Brain pericyte (primary cell): ENCODE results near the gene UGT1A5.

Source experiments
- DNase-seq: peaks from one replicate; pipeline ENCODE4 v3.0.0-alpha.2; 2012; ENCODE audit warnings: low read depth, low spot score

Gene UGT1A5

DNA sequence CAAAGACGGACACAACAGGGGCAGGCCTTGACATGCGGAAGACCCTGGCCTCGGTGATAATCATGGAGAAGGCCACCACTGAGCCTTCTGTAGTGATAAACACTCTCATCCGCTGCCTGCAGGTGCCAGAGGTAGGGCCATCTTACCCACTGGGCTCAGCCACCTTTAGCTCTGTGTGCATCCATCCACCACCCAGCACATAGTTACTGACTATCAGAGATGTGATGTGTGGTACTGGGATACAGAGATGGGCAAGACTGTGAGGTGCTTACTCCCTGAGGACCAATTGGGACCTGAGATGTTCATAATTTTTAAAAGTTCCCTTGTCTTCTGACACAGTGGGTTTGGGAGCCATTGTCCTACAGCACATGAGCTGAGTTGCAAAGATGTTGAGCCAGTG lies 67.0 kb downstream of the UGT1A5 start:
- no peak for DNase-seq

- no peak for DNase-seq
These were observed 68.1 kb downstream of the UGT1A5 start for GRCh38 chr2:233780771-233781170.

DNA sequence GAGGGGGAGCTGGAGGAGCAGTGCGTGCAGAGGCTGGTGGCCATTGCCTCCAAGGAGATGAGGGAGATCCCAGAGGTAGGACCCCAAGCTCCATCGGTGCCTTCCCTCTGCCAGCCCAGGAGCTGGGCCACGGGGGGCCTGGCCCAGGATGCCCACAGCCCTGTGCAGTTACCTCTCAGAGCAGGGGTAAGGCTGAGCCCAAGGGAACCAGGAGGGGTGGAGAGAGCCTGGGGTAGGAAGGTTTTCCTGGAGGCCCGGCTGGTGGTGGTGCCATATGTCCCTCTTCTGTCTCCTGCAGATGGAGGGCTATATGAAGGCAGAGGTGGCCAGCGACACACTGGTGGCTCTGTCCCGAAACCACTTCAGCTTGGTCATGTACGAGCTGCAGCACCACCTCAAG lies 76.8 kb downstream of the UGT1A5 start:
- DNase-seq, result no peak

GRCh38 chr2:233791151-233791882 lies 78.6 kb downstream of the UGT1A5 start:
- DNase-seq, result no peak

DNA sequence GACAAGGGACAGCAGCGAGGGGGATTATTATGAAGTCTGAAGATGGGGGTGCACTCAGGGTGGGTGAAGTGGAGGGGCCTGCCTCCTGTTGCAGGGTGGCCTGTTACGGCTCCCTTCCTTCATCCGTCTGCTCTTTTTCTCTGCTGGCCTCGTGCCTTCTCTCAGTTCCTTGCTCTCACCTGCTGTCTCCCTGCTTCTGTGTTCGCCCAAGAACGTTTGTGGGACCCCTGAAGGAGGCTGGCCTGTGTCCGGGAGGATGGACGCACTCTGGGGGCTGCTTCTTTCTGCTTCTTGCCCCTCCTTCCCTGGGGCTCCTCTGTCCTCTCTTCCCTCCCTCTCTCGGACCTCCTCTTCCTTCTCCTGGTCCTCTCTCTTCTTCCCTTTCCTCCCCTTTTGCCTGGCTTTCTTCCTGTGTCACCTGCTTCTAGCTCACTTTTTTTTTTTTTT lies 79.2 kb downstream of the UGT1A5 start:
- no peak for DNase-seq

DNA sequence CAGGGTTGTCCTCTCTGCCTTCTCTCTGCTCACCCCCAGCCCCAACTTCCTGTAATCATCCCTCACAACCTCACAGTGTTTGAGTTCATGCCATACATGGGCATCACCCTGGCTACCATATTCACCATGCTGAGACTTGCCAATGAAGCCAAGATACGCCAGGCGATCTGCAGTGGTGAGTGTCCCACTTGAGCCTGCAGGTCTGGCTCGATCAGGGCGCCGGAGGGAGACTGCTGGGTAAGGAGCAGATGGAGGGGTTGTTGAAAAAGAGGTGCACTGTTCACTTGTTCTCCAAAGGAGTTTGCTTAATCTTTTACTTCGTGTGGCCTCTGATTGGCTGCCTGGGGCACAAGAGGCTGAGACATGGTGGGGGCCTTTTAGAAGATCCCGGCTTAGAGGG lies 80.0 kb downstream of the UGT1A5 start:
- DNase-seq, result no peak

DNA sequence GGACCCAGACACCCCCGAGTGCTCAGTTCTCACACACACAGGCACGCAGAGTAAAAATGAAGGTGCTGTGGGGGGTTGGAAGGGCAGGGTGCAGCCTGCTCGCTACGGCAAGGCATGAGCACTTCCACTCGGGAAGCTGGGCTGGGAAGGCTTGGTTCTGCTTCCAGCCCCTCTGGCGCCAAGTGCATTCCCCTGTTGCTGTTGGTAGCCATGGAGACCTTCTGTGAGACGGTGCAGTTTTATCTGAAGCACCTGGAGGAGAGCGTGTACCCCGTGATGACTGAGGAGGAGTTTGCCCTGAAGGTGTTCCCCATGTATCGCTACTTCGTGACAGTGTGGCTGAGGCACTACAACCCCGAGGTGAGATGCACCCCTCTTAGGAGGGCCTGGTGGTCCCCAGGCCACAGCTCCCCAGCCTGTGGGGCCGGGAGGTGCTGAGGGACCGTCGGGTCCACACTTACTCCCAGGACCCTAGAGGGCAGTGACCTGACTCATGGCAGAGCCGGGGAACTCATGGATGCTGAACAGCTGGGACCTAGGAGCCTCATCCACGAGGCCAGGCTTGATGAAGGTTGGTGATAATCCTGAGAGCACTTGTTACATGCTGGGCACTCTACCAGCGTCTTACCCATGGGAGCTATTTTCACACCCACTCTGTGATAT lies 80.9 kb downstream of the UGT1A5 start:
- no peak for DNase-seq

DNA sequence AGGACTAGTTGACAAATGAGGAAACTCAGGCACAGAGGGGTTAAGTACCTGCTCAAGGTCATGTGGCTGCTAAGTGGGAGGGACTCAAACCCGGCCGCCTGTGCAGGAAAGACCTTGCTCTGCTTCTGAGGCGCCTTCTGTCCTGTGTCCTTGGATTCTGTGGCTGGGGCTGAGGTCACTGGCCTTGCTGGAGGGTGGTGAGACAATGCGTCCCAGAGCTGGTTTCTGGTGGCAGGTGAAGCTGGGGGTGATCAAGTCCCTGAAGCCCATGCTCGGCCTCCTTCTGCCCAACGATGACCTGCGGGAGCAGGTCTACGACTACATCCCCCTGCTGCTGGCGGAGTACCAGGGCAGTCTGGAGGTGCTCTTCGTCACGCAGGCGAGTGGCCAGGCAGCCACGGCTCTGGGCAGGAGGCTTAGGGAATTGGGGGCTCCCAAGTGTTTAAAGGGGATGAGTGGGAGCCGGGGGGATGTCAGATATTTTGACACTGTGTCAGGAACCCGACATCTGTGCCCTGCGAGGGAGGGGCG lies 81.5 kb downstream of the UGT1A5 start:
- DNase-seq, result no peak

DNA sequence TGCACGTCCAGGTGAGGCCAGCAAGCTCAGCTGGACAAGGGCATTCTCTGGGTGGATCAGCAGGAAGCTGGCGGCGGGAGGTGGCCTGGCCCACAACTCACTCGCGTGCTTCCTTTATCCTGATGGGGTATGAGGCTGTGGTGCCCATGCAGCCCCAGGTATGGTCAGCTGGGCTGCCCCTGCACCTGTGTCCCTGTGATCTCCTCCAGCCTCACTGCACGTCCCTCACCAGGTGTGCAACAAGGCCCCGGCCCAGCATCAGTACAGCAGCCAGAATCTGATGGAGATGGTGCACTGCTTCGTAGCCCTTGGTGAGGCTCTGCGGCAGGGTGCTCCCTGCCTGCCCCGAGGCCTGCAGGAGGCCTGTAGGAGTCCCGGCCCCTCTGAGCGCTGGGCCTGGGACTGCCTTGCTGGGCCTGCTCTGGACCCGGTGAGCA lies 83.0 kb downstream of the UGT1A5 start:
- DNase-seq, result no peak

DNA sequence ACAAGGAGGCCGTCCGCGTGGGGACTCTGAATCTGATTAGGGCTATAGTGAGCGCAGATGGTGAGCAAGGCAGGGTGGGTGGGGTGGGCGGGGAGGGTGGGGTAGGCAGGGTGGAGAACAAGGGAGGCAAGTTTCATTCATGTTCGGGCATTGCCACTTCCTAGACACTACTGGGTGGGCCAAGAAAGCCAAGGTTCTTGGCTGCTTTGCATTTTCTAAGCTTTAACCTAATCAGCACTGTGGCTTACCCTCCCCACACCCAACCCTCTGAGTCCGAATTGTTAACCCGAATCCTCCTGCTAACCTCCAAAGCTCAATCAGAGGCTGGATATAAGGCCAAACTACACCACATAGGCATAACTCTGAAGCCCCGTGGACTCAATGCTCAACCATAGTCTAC lies 83.5 kb downstream of the UGT1A5 start:
- DNase-seq, result no peak

- no peak for DNase-seq
These were observed 85.8 kb downstream of the UGT1A5 start for GRCh38 chr2:233798335-233799086.

DNA sequence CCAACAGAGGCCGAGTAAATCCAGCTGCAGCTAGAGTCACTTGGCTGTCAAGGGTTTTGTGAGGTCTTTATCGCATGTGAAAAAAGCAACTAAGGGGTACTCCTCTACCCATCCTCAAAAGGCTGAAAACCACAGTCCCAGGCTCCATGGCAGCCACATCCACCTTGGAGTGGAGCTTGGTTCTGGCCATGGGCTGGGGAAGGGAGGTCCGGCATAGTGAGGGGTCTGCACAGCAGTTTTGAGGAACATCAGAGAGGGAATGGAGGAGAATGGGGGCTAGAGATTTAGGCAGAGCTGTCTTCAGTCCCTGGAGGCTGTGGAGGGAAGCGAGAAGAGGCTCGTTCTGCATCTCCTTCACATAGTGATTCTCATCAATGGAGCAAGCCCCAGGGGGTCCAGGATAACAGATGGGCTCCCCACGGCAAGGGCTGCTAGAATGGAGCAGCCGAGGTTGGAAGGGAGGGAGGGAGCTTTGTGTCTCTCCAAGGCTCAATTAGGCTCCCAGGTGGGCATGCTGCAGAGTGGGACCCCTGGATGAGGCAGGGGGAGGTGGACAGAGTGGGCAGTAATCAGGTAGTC lies 86.5 kb downstream of the UGT1A5 start:
- DNase-seq, result no peak

DNA sequence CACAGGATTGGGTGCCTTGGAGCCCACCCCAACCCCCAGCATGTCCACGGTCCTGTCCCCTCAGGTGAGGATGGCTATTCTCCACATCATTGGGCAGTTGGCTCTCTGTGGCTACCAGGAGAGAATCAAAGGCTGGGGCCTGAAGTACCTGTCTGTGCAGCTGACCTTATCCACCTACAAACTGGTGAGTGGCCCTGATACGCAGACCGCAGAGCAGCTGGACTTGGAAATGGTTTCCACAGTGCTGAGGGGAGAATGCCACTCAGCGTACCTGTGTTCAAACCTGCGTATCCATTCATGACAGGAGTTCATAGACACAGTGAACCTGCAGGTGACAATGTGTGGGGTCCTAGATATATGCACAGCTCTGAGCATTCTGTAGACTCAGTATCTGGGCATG lies 87.0 kb downstream of the UGT1A5 start:
- no peak for DNase-seq

DNA sequence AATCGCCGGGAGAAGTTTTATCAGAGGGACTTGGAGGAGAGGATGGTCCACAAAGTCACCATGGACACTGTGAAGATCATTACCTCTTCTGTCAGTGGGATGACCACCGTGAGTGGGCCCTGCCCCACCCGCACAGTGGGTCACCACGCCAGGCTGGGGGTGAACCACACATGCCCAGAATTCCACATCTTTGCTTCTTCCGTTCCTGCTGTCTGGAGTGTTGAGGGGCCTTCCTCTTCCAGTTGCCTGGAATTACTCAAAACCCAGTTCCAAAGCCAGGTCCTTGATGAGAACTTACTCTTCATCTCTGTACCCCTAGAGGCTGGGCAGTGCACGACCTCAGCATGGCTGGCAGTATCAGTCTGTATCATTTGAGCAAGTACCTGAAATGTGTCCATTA lies 87.5 kb downstream of the UGT1A5 start:
- no peak for DNase-seq

DNA sequence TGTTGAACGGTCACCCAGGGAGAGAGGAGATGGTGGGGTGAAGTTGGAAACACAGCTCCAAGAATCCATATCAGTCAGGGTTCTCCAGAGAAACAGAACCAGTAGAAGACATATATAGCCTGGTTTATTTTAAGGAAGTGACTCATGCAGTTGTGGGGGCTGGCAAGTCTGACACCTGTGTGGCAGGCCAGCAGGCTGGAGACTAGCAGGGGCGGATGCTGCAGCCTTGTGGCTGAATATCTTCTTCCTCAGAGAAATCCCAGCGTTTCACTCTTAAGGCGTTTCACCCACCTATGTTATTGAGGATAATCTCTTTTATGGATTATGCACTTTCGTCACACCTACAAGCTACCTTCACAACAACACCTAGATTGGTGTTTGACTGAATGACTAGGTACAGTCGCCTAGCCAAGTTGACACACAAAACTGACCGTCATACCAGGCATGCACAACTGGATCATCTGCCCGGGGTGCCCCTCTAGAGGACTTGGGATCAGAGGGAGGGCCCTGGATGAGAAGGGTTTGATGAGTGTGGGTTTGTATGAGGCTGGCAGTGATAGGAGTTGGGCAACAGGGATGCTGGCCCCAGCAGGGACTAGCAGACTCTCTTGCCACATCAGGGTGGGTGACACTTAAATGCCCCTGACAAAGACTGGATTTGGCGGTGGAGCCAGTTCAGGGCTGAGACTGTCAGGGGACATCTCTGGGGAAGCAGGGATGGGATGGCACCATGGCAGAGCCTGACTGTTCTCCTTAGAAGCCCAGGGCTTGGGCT lies 88.8 kb downstream of the UGT1A5 start:
- DNase-seq, result no peak

GRCh38 chr2:233802132-233802815 lies 89.6 kb downstream of the UGT1A5 start:
- no peak for DNase-seq

GRCh38 chr2:233803292-233803911 lies 90.7 kb downstream of the UGT1A5 start:
- DNase-seq, result no peak

DNA sequence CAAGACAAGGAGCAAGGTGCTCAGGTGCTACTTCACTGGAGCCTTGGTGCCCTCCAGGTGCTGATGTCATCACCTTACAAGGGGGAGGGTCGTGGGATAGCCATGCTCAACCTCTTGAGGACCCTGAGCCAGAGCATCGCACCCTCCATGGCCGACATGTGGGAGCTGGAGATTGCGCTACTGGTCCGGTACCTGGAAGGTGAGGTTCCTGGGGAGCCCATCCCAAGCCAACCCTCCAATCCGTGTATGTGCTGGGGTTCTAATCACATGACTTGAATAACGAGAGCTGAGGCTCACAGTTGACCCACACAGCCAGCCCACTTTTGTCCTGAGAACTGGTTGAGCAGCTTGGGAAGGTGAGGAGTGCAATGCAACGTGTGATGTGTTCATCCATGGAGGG lies 91.3 kb downstream of the UGT1A5 start:
- DNase-seq, result no peak

DNA sequence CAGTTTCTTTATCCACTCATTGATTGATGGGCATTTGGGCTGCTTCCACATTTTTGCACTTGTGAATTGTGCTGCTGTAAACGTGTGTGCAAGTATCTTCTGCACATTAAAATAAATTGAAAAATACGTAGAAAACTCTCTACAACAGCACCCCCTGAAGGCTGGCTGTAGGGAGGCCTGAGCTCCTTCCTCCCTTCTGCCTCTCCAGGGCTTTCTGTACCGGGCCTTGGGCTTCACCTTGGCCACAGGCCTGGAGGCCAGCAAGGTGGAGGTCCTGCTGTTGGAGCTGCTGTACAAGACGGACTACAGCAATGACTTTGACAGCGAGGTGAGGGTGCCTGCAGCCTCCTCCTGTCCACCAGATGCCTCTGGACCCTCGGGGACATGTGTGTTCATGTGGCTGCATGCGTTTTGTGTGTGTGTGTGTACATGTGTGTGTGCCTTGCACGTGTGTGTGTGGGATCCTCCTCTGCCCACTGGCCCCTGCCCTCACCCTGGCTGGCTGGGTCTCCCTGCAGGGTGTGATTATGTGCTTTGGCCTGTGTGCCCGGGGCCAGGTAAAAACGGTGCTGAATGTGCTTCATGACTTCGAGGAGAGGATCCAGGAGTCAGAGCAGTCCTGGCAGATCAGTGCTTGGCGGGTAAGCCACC lies 94.6 kb downstream of the UGT1A5 start:
- no peak for DNase-seq
